Measurements from ENCODE around the gene USP28.
"Not testable (repeated sequence)": the region's sequence is repeated elsewhere in the genome, so short reads cannot be mapped to it uniquely, and the experiment has no call there.

GRCh38 chr11:113879446-113879845, 4.1 kb upstream of the USP28 start:
- not testable (repeated sequence) for TF ChIP-seq POLR2A (IDR thresholded peaks at IDR 0.05; ENCODE audit: low read length); ESRRA (IDR thresholded peaks at IDR 0.05; ENCODE audit: borderline replicate concordance, low read length); CTCF (IDR thresholded peaks at IDR 0.05); CHD4 (IDR thresholded peaks at IDR 0.05; ENCODE audit: borderline replicate concordance); MAFK (IDR thresholded peaks at IDR 0.05; ENCODE audit: partially characterized antibody); GATA3 (IDR thresholded peaks at IDR 0.05; ENCODE audit: borderline replicate concordance); EHMT2 (IDR thresholded peaks at IDR 0.05; ENCODE audit: low read depth)

Measured in A549 (cell line).